ENCODE measurements around the gene GAS6.
"Not testable (repeated sequence)": the region's sequence is repeated elsewhere in the genome, so short reads cannot be mapped to it uniquely, and the experiment has no call there.

Gene GAS6

GRCh38 chr13:113874177-113874576, 10.3 kb upstream of the GAS6 start:
- in situ Hi-C loops (cut with HindIII; ENCODE audit: low sequenced_read_pairs), result no loop called here

- in situ Hi-C loops (cut with HindIII; ENCODE audit: low sequenced_read_pairs), result no loop called here
Measured at GRCh38 chr13:113869263-113869662, 5.4 kb upstream of the GAS6 start.

- in situ Hi-C loops (cut with HindIII; ENCODE audit: low sequenced_read_pairs), result not testable (repeated sequence)
Measured at GRCh38 chr13:113867913-113868312, 4.0 kb upstream of the GAS6 start.

GRCh38 chr13:113865427-113865826, 1.6 kb upstream of the GAS6 start:
- in situ Hi-C loops (cut with HindIII; ENCODE audit: low sequenced_read_pairs), result no loop called here

GRCh38 chr13:113864273-113864890, 506 bp upstream of the GAS6 start:
- in situ Hi-C loops (cut with HindIII; ENCODE audit: low sequenced_read_pairs), result no loop called here

GRCh38 chr13:113862931-113863523, 849 bp downstream of the GAS6 start:
- in situ Hi-C loops (cut with HindIII; ENCODE audit: low sequenced_read_pairs), result no loop called here

- in situ Hi-C loops (cut with HindIII; ENCODE audit: low sequenced_read_pairs), result no loop called here
Measured at GRCh38 chr13:113862191-113862930, 1.5 kb downstream of the GAS6 start.

- in situ Hi-C loops (cut with HindIII; ENCODE audit: low sequenced_read_pairs), result no loop called here
Measured at GRCh38 chr13:113861433-113862030, 2.3 kb downstream of the GAS6 start.

- in situ Hi-C loops (cut with HindIII; ENCODE audit: low sequenced_read_pairs), result no loop called here
Measured at GRCh38 chr13:113860665-113861432, 3.0 kb downstream of the GAS6 start.

GRCh38 chr13:113860051-113860664, 3.7 kb downstream of the GAS6 start:
- in situ Hi-C loops (cut with HindIII; ENCODE audit: low sequenced_read_pairs), result no loop called here

- in situ Hi-C loops (cut with HindIII; ENCODE audit: low sequenced_read_pairs), result no loop called here
Measured at GRCh38 chr13:113859311-113860050, 4.4 kb downstream of the GAS6 start.

- in situ Hi-C loops (cut with HindIII; ENCODE audit: low sequenced_read_pairs), result no loop called here
Measured at GRCh38 chr13:113857531-113858195, 6.2 kb downstream of the GAS6 start.

- in situ Hi-C loops (cut with HindIII; ENCODE audit: low sequenced_read_pairs), result no loop called here
Measured at GRCh38 chr13:113856716-113857065, 7.2 kb downstream of the GAS6 start.

- in situ Hi-C loops (cut with HindIII; ENCODE audit: low sequenced_read_pairs), result no loop called here
Measured at GRCh38 chr13:113855931-113856715, 7.8 kb downstream of the GAS6 start.

GRCh38 chr13:113855012-113855921, 8.6 kb downstream of the GAS6 start:
- in situ Hi-C loops (cut with HindIII; ENCODE audit: low sequenced_read_pairs), result no loop called here

GRCh38 chr13:113854238-113855011, 9.5 kb downstream of the GAS6 start:
- in situ Hi-C loops (cut with HindIII; ENCODE audit: low sequenced_read_pairs), result no loop called here

Measured in endothelial cell of hepatic sinusoid (primary cell).